Ascending aorta (tissue), 2 donors: Measurements from ENCODE around the gene PPP2R5D. TPM values are rescaled to one million over a fixed set of nuclear protein-coding genes. Genes with fewer than 3 reads are reported as not detected.
A peak's percentile ranks its signal among the peaks of the same experiment; 100 is the strongest.

ENCODE experiments used
- DNase-seq, 2 donors: peaks; one replicate each; pipeline ENCODE4 v3.0.0-alpha.2; 2019; ENCODE audit warnings: low spot score in 2 of 2
- H3K27ac ChIP-seq, 2 donors: fragments of 200-600 bp; sonication (generic); one replicate each; pipeline ENCODE4 v1.5.1; 2016 to 2017; ENCODE audit warnings: mild to moderate bottlenecking in 1 of 2
- H3K27me3 ChIP-seq: fragments of 200-600 bp; sonication (generic); one replicate; pipeline ENCODE4 v1.5.1; 2017
- H3K36me3 ChIP-seq, 2 donors: fragments of 200-600 bp; sonication (generic); one replicate each; pipeline ENCODE4 v1.5.1; 2016
- H3K4me1 ChIP-seq, 2 donors: fragments of 200-600 bp; sonication (generic); one replicate each; pipeline ENCODE4 v1.5.1; 2016 to 2017; ENCODE audit warnings: mild to moderate bottlenecking in 1 of 2
- H3K4me3 ChIP-seq, 2 donors: fragments of 200-600 bp; sonication (generic); one replicate each; pipeline ENCODE4 v1.5.1; 2016 to 2017; ENCODE audit warnings: mild to moderate bottlenecking in 1 of 2
- H3K9me3 ChIP-seq, 2 donors: fragments of 200-600 bp; sonication (generic); one replicate each; pipeline ENCODE4 v1.5.1; 2016
- intact Hi-C: fragments of 100-400 bp; cut with DNase I; formaldehyde crosslinking; loops from one replicate; pipeline ENCODE4 v1.15.1; 2023
- total RNA-seq: library from RNA; depleted of rRNA; stranded (reverse); fragments of >200 nt; gene quantifications from one replicate; pipeline ENCODE4 v1.1.0, GENCODE V29; 2016
- TF ChIP-seq, protein P1 (sequence below), 3 experiments: fragments of 200-600 bp in 2 of 3; fragments of 450-650 bp in 1 of 3; sonication (generic) in 2 of 3; IDR thresholded peaks; one replicate each; pipeline ENCODE4 v1.5.1; 2016 to 2019; ENCODE audit warnings: antibody characterized with exemption in 3 of 3, mild to moderate bottlenecking in 1 of 3, moderate library complexity in 1 of 3

Gene PPP2R5D
- total RNA-seq, 1 donor from 2014 or later = 27.7 TPM

DNA sequence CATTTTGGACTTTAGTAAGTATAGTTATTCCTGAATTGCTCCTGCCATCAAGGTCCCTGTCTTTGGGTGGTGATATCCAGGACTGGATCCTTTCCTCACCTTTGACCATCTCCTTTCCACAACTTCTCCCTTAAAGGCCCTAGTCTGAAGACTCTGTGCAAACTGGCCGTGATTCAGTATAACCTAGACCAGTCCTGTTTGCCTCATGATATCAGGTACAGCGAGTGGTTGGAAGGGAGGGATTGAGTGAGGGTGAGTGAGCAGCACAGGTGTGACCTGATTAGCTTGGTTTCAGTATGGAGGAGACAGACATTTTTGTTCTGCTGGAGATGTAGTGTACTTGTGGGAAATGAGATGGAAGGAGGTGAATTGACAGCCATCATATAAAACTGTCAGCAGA, 34.8 kb downstream of the PPP2R5D start:
- Histone ChIP-seq H3K4me3 (no peak overlapping the region), H3K36me3 (peaks cover 25 to 27% of the 10 kb centered on the region in 2 donors), H3K4me1 (peaks cover 22 to 43% of the 10 kb centered on the region in 2 donors), H3K9me3 (no peaks in the 10 kb centered on the region), H3K27me3 (no peaks in the 10 kb centered on the region), H3K27ac (no peak overlapping the region)
- intact Hi-C loops = no loop called here
- no peak for DNase-seq
- TF ChIP-seq, protein P1, sequence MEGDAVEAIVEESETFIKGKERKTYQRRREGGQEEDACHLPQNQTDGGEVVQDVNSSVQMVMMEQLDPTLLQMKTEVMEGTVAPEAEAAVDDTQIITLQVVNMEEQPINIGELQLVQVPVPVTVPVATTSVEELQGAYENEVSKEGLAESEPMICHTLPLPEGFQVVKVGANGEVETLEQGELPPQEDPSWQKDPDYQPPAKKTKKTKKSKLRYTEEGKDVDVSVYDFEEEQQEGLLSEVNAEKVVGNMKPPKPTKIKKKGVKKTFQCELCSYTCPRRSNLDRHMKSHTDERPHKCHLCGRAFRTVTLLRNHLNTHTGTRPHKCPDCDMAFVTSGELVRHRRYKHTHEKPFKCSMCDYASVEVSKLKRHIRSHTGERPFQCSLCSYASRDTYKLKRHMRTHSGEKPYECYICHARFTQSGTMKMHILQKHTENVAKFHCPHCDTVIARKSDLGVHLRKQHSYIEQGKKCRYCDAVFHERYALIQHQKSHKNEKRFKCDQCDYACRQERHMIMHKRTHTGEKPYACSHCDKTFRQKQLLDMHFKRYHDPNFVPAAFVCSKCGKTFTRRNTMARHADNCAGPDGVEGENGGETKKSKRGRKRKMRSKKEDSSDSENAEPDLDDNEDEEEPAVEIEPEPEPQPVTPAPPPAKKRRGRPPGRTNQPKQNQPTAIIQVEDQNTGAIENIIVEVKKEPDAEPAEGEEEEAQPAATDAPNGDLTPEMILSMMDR (IDR thresholded peaks at IDR 0.05) = no peak

- DNase-seq = no peak
- TF ChIP-seq, protein P1 (IDR thresholded peaks at IDR 0.05) = no peak
- Histone ChIP-seq H3K9me3 (no peaks in the 10 kb centered on the region), H3K27me3 (no peaks in the 10 kb centered on the region), H3K4me3 (no peak overlapping the region), H3K36me3 (peaks cover 34 to 35% of the 10 kb centered on the region in 2 donors), H3K27ac (peak overlapping the region; percentile 79 to 95), H3K4me1 (peaks cover 22 to 40% of the 10 kb centered on the region in 2 donors)
- intact Hi-C loops = no loop called here
These were observed 35.8 kb downstream of the PPP2R5D start for GRCh38 chr6:43020052-43020705.

DNA sequence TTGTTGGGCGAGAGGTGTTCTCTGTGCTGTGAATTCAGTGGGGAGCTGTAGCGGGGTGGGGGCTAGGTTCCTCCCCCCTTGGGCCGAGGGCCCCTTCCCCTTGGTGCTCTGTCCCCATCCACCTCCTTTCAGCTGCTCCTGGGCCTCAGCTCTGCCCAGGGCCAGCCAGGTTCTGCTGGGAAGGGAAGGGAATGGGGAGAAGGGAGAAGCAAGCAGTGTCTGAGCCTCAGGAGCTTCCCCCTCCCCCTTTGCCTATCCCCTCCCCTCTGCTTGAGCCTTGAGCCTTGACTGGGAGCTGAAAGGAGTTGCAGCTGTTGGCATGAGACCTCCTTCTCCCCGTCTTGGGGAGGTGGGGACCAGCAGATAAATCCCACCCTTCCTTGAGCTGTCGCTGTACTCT, 36.5 kb downstream of the PPP2R5D start:
- H3K9me3 ChIP-seq = no peaks in the 10 kb centered on the region
- H3K4me3 ChIP-seq = peak overlapping the region; percentile 77 to 98
- peak overlapping the region; percentile 79 to 95 for H3K27ac ChIP-seq
- no peak for DNase-seq
- no peaks in the 10 kb centered on the region for H3K27me3 ChIP-seq
- TF ChIP-seq, protein P1 (IDR thresholded peaks at IDR 0.05) = no peak
- peaks cover 41 to 42% of the 10 kb centered on the region in 2 donors for H3K36me3 ChIP-seq
- peaks cover 22 to 33% of the 10 kb centered on the region in 2 donors for H3K4me1 ChIP-seq
- intact Hi-C loops = loop anchor here (1.0 kb wide), 1 partner anchor 38 kb away; the partner anchor contains the start of genes KLC4 and MRPL2

DNA sequence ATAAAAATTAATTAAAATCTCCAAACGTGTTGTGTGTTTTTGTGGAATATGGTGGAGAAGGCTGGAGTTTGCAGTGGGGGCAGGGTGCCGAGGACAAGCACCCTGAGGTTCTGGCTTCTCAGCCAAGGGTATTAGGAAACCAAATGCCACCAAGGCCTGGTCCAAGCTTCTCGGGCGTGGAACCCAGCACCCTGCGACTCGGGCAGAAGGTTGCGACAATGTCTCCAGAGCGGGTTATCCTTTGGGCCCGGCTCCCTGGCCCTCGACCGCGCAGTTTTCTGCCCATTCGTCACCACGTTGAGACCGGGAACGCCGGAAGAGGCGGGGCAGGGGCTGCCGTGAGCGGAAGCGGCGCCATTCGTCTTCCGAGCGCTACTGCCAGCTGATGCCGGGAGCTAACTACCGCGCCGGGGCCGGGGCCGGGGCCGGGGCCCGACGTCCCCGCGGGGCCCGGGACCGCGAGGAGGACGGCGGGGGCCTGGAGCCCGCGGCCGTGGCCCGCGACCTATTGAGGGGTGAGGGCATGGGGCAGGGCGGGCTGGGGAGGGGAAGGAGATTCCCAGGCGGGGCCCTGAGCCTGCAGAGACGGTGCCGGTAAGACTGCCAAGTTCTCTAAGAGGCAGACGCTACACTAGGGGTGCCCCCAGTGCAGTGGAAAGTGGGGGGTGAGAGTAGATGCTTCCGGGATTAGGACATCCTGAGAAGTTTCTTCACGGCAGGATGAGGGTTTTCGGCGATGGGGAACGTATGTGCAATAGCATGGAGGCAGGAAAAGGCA, 37.1 kb downstream of the PPP2R5D start, which contains the start of gene RRP36:
RRP36 (plus strand) TSS at position 354 of the 778 bp plus-strand sequence; CDS start at position 386, 32 bp downstream.
- Histone ChIP-seq H3K36me3 (peaks cover 47 to 48% of the 10 kb centered on the region in 2 donors), H3K27ac (peak within 1 kb of the TSS; percentile 79 to 95), H3K4me3 (peak within 1 kb of the TSS; percentile 77 to 98), H3K9me3 (no peaks in the 10 kb centered on the region), H3K27me3 (no peaks in the 10 kb centered on the region), H3K4me1 (peaks cover 15 to 27% of the 10 kb centered on the region in 2 donors)
- TF ChIP-seq, protein P1 (IDR thresholded peaks at IDR 0.05) = no peak
- intact Hi-C loops = loop anchor here (1.0 kb wide), 1 partner anchor 38 kb away; the partner anchor contains the start of genes KLC4 and MRPL2
- DNase-seq = peak; percentile 35 to 90

GRCh38 chr6:43024436-43024835, 40.1 kb downstream of the PPP2R5D start:
- Histone ChIP-seq H3K4me3 (no peak overlapping the region), H3K27me3 (no peaks in the 10 kb centered on the region), H3K36me3 (peaks cover 54 to 56% of the 10 kb centered on the region in 2 donors), H3K27ac (no peak overlapping the region), H3K4me1 (peaks cover 9 to 21% of the 10 kb centered on the region in 2 donors), H3K9me3 (no peaks in the 10 kb centered on the region)
- intact Hi-C loops = no loop called here
- TF ChIP-seq, protein P1 (IDR thresholded peaks at IDR 0.05) = no peak
- DNase-seq = no peak
